Endothelial cell of umbilical vein (primary cell): ENCODE data around the gene RUFY3.

Source experiments
- POLR2A ChIP-seq: IDR thresholded peaks from 2 replicates; pipeline ENCODE4 v1.6.1; 2012; ENCODE audit warnings: low read depth, mild to moderate bottlenecking, control low read depth, low read length
- POLR2AphosphoS5 ChIP-seq: IDR thresholded peaks from 2 replicates; pipeline ENCODE4 v1.6.1; 2012; ENCODE audit warnings: low read depth, mild to moderate bottlenecking, control low read depth, low read length, moderate library complexity; ENCODE audit not compliant: insufficient read depth
- TF ChIP-seq, protein P1 (sequence below), 2 donors: IDR thresholded peaks; 1 replicate in 1 of 2; 2 replicates in 1 of 2; pipeline ENCODE4 v1.5.1; 2011; ENCODE audit warnings: low read length in 2 of 2, mild to moderate bottlenecking in 2 of 2, moderate library complexity in 2 of 2, control low read depth in 1 of 2, inconsistent platforms in 1 of 2, low read depth in 1 of 2; ENCODE audit not compliant: insufficient read depth in 1 of 2; ENCODE audit errors: extremely low read depth in 1 of 2

DNA sequence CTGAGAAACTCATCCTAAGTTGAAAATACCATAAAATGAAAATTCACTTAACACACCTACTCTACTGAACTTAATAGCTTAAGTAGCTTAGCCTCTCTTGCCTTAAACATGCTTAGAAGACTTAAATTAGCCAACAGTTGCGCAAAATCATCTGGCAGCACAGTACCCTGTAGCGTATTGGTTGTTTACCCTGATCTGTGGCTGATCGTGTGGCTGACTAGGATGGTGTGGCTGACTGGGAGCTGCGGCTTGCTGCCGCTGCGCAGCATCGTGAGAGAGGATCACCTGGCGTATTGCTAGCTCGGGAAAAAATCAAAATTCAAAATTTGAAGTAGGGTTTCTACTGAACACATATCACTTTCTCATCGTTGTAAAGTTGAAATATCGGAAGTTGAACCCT, 6.3 kb downstream of the RUFY3 start:
- TF ChIP-seq, protein P1, sequence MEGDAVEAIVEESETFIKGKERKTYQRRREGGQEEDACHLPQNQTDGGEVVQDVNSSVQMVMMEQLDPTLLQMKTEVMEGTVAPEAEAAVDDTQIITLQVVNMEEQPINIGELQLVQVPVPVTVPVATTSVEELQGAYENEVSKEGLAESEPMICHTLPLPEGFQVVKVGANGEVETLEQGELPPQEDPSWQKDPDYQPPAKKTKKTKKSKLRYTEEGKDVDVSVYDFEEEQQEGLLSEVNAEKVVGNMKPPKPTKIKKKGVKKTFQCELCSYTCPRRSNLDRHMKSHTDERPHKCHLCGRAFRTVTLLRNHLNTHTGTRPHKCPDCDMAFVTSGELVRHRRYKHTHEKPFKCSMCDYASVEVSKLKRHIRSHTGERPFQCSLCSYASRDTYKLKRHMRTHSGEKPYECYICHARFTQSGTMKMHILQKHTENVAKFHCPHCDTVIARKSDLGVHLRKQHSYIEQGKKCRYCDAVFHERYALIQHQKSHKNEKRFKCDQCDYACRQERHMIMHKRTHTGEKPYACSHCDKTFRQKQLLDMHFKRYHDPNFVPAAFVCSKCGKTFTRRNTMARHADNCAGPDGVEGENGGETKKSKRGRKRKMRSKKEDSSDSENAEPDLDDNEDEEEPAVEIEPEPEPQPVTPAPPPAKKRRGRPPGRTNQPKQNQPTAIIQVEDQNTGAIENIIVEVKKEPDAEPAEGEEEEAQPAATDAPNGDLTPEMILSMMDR (IDR thresholded peaks at IDR 0.05; ENCODE audit: extremely low read depth in 1 of 2, insufficient read depth in 1 of 2, low read depth in 1 of 2, low read length in 2 of 2), result no peak
- no peak for TF ChIP-seq POLR2A
- no peak for TF ChIP-seq POLR2AphosphoS5
